Measurements from ENCODE around the gene BAZ1B.
"Not testable (repeated sequence)": the region's sequence is repeated elsewhere in the genome, so short reads cannot be mapped to it uniquely, and the experiment has no call there.

BAZ1B gene

GRCh38 chr7:73431041-73431835 is 90.9 kb downstream of the BAZ1B start:
- TF ChIP-seq CTCF (conservative IDR thresholded peaks at IDR 0.05; ENCODE audit: low read length): no peak
- DNase-seq (ENCODE audit: low read depth): no peak
- H3K4me3 ChIP-seq (ENCODE audit: low read length): no peak overlapping the region

DNA sequence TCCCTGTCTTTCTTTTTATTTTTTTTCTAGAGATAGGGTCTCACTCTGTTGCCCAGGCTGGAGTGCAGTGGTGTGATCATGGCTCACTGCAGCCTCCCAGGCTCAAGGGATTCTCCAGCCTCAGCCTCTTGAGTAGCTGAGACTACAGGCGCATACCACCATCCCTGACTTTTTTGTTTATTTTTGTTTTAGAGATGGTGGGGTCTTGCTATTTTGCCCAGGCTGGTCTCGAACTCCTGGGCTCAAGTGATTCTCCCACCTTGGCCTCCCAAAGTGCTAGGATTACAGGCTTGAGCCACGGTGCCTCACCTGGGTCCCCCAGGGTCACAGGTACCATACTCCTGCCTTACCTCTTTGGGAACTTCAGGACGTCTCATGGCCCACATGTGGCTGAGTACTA is 91.6 kb downstream of the BAZ1B start:
- H3K4me3 ChIP-seq (ENCODE audit: low read length); DNase-seq (ENCODE audit: low read depth): not testable (repeated sequence)

DNA sequence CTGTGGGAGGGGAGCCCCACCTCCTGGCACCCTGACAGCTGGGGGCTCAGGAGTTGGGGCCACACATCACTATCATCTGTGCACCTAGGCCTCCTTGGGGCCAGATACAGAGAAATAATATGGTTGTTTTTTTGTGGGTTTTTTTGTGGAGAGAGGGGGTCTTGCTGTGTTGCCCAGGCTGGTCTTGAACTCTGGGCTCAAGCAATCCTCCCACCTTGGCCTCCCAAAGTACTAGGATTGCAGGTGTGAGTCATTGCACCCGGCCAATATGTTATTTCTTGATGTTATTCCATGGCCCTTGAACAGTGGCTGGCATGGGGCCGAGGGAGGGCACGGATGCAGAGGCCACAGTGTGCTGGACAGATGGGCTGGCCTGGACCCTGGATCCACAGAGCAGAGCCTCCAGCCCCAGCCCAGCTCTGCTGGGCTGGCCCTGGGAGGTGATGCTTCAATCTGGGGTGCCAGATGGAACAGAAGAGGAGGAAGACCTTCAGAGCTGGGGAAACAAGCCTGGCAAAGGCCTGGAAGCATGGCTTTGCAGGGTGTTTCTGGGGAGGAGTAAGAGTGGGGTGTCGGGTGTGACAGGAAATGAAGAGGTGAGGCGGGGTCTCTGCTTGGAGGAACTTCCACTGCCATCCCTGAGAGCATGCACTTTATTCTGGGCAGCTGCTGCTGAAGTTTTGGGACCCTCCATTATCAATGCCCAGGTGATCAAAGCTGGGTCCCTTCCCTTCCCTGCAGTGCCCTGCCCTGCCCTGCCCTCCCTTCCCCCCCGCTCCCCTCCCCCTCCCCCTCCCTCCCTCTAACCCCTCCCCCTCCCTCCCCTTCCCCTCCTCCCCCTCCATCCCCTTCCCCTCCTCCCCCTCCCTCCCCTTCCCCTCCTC is 92.2 kb downstream of the BAZ1B start:
- TF ChIP-seq CTCF (conservative IDR thresholded peaks at IDR 0.05; ENCODE audit: low read length): no peak
- DNase-seq (ENCODE audit: low read depth): no peak
- H3K4me3 ChIP-seq (ENCODE audit: low read length): no peak overlapping the region

GRCh38 chr7:73429215-73429614 is 92.9 kb downstream of the BAZ1B start:
- no peak for DNase-seq (ENCODE audit: low read depth)
- TF ChIP-seq CTCF (conservative IDR thresholded peaks at IDR 0.05; ENCODE audit: low read length): no peak
- H3K4me3 ChIP-seq (ENCODE audit: low read length): no peak overlapping the region

GRCh38 chr7:73427902-73428787 is 93.9 kb downstream of the BAZ1B start:
- DNase-seq (ENCODE audit: low read depth): no peak
- H3K4me3 ChIP-seq (ENCODE audit: low read length): no peak overlapping the region
- no peak for TF ChIP-seq CTCF (conservative IDR thresholded peaks at IDR 0.05; ENCODE audit: low read length)

DNA sequence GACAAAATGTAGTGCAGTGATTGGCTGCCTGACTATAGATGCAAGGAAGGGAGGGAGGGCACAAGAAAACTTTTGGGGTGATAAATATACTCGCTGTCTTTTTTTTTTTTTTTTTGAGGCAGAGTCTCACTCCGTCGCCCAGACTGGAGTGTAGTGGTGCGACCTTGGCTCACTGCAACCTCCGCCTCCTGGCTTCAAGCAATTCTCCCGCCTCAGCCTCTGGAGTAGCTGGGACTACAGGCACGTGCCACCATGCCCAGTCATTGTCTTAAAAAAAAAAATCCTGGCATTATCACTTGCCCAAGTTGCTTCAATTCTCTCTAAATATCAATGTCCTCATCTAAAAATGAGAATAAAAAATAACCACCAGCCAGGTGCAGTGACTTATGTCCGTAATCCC is 96.1 kb downstream of the BAZ1B start:
- DNase-seq (ENCODE audit: low read depth): no peak
- no peak for TF ChIP-seq CTCF (conservative IDR thresholded peaks at IDR 0.05; ENCODE audit: low read length)
- no peak overlapping the region for H3K4me3 ChIP-seq (ENCODE audit: low read length)

DNA sequence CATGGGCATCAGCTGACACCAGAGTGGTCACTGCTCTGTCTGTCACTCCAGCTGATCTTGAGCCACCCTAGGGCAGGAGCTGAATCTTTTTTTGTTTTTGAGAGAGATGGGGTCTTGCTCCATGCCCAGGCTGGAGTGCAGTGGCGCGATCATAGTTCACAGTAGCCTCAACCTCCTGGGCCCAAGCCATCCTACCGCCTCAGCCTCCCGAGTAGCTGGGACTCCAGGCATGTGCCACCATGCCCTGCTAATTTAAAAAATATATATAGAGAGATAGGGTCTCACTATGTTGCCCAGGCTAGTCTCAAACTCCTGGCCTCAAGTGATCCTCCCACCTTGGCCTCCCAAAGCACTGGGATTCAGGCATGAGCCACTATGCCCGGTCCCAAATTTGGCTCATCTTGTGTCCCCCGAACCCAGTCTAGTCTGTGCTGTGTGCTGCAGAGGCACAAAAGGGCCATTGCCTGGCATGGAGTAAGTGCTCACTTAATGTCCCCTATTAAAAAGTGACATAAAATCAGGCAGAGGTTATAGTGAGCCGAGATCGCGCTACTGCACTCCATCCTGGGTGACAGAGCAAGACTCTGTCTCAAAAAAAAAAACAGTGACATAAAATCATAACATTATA is 96.6 kb downstream of the BAZ1B start:
- no peak for TF ChIP-seq CTCF (conservative IDR thresholded peaks at IDR 0.05; ENCODE audit: low read length)
- no peak for DNase-seq (ENCODE audit: low read depth)
- no peak overlapping the region for H3K4me3 ChIP-seq (ENCODE audit: low read length)

Measured in AG10803 (cell line).